ENCODE measurements around the gene SOX15. TPM values are rescaled to one million over a fixed set of nuclear protein-coding genes. Genes with fewer than 3 reads are reported as not detected.
A peak's percentile ranks its signal among the peaks of the same experiment; 100 is the strongest.

SOX15 gene
- total and polyA plus RNA-seq, 11 donors, result 0.32 to 8.0 (median 1.2) TPM; not detected in 1

DNA sequence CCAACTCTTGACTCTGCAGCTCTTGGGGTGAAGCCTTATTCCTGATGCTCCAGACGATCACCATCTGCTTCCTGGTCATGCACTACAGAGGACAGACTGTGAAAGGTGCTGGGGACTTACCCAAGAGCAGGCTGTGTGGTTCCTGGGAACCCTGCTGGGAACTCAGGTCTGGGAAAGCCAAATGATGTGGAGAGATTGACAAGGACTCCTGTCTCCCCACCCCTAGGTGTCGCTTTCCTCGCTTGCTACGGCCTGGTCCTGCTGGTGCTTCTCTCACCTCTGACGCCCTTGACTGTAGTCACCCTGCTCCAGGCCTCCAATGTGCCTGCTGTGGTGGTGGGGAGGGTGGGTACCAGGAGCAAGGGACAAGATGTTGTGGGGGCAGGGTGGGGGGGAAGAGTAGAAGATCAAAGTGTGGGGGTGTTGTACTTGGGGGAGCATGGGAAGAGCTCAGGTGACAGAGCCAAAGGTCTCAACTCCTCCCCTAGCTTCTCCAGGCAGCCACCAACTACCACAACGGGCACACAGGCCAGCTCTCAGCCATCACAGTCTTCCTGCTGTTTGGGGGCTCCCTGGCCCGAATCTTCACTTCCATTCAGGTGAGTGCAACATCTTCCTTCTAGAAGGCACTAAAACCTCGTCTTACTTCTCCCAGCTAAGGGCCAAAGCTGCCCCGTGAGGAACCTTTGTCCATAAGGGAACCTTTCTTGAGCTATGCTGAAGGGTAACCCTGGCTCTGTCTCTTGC is 3.0 kb downstream of the SOX15 start:
- WGBS, 4 donors, result 57 to 82% (median 67%) methylated on average over 5 to 9 of the region's 9 CpGs
- peak overlapping the region in 4 of 12 donors; percentile 2 to 15 (median 8) for H3K4me3 ChIP-seq
- peak in 2 of 5 donors; percentile 61 to 64 for DNase-seq
- no peaks in the 10 kb centered on the region for H3K9me3 ChIP-seq
- intact Hi-C loops (cut with DNase I), result loop anchor here in 4 of 10 donors (5.0 to 10.0 kb wide), 2 partner anchors 100 to 232 kb away; partner anchors contain the start of genes KCTD11 (in 2 of the 4), TMEM95 (in 2 of the 4), TP53 (in 2 of the 4) and WRAP53 (in 2 of the 4)
- peaks cover 0 to 38% (median 23%) of the 10 kb centered on the region in 9 donors for H3K36me3 ChIP-seq
- H3K4me1 ChIP-seq, result peaks cover 7 to 66% (median 43%) of the 10 kb centered on the region in 12 donors
- TF ChIP-seq, protein P1, sequence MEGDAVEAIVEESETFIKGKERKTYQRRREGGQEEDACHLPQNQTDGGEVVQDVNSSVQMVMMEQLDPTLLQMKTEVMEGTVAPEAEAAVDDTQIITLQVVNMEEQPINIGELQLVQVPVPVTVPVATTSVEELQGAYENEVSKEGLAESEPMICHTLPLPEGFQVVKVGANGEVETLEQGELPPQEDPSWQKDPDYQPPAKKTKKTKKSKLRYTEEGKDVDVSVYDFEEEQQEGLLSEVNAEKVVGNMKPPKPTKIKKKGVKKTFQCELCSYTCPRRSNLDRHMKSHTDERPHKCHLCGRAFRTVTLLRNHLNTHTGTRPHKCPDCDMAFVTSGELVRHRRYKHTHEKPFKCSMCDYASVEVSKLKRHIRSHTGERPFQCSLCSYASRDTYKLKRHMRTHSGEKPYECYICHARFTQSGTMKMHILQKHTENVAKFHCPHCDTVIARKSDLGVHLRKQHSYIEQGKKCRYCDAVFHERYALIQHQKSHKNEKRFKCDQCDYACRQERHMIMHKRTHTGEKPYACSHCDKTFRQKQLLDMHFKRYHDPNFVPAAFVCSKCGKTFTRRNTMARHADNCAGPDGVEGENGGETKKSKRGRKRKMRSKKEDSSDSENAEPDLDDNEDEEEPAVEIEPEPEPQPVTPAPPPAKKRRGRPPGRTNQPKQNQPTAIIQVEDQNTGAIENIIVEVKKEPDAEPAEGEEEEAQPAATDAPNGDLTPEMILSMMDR (IDR thresholded peaks at IDR 0.05), result peak in 9 of 12 donors; percentile 11 to 45 (median 31)
- no peak for TF ChIP-seq POLR2A (IDR thresholded peaks at IDR 0.05)
- H3K27ac ChIP-seq, result peak overlapping the region in 9 of 12 donors; percentile 26 to 89 (median 64)
- no peak for ATAC-seq
- no peaks in the 10 kb centered on the region for H3K27me3 ChIP-seq

DNA sequence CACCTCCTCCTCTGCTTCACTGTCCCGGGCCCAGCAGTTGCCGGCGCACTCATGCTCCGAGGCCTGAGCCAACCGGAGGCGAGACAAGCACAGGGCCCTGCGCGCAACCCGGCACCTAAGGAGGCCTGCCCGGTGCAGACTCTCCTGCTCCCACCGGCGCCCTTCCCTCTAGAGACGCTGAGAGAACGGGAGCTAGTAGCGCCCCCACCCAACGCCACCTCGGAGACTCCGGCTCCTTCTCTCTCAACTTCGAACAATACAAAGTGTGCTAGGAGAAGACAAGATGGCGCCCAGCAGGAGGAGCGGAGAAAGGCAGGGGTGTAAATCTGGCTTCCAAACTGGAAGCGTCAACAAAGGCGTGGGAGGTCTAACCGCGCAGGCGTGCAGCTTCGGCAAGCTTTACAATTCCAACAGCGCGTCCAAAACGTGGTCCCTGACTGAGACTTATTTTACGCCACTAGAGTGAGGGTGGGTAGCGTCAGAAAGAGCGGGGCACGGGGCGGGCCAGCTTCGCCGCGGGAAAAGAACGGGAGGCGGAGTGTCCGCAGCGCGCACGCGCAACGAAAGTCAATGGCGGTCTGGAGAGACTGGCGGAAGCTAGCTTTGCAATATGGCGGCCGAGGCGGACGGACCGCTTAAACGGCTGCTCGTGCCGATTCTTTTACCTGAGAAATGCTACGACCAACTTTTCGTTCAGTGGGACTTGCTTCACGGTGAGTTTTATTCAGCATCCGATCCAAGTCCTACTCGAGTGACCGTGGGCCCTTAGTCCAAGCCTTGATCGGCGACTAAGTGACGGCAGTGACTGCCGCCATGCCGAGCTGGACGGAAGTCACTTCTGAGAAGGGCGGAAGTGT is 6.4 kb downstream of the SOX15 start, which contains the start of gene MPDU1:
Gene MPDU1 (plus strand): TSS at position 600 of the 857 bp plus-strand sequence. CDS start 11 bp downstream, at position 611.
- H3K27ac ChIP-seq, result peak within 1 kb of the TSS; percentile 88 to 98 (median 94)
- 2 to 14% (median 9%) methylated on average over 44 to 69 of the region's 69 CpGs for WGBS, 4 donors
- ATAC-seq (peak; percentile 84 to 93 (median 87)), DNase-seq (peak; percentile 97 to 99 (median 98))
- H3K4me1 ChIP-seq, result peaks cover 4 to 75% (median 43%) of the 10 kb centered on the region in 12 donors
- H3K9me3 ChIP-seq, result no peaks in the 10 kb centered on the region
- peaks cover 0 to 38% (median 19%) of the 10 kb centered on the region in 9 donors for H3K36me3 ChIP-seq
- intact Hi-C loops (cut with DNase I), result loop anchor here in 4 of 10 donors (5.0 to 10.0 kb wide), 3 partner anchors 104 to 231 kb away; partner anchors contain the start of genes KCTD11 (in 3 of the 4), TMEM95 (in 2 of the 4), TP53 (in 1 of the 4) and WRAP53 (in 1 of the 4)
- peak within 1 kb of the TSS; percentile 41 to 77 (median 67) for H3K4me3 ChIP-seq
- no peaks in the 10 kb centered on the region for H3K27me3 ChIP-seq
- TF ChIP-seq, protein P1 (IDR thresholded peaks at IDR 0.05), result peak in 2 of 12 donors; percentile 3 to 18
- TF ChIP-seq POLR2A (IDR thresholded peaks at IDR 0.05), result peak in 1 of 2 donors; percentile 32

DNA sequence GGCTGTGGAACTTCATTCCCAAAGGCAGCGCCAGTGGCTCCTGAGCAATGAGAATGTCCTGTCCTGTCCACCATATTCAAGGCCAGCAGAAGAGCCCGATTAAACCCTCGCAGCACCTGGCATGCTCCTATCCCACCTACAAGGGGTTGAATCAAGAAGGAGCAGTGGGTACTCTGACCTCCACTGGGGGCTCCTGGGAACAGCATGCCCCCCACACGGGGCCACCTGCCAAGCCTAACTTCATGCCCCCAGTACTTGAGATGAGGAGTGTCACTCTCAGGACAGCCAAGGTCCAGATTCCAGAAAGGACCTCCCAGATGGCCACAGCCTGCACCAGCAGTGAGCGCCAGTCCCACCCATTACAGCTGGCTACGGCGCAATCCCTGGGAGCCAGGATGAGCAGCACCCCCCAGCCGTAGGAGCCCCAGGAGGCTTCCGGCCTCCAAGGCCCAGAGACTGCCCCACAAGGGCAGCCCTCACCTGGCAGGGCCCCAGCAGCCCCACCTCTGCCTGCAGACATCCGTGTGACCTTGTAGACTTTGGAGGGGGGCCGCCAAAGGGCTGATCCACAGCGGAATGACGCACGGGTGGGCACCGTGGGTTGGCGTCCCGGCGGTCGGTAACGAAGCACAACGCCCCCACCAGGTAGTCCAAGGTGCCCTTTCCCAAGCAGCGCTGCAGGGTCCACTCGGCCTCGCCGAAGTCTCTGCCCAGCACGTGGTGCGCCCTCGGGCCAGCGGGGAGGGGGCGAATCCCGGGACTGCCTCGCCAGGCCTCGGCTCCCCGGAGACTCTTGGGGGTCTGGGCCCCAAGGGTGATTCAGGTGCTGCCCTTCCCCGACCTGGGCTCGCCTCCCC is 7.3 kb downstream of the SOX15 start:
- Histone ChIP-seq H3K27me3 (no peaks in the 10 kb centered on the region), H3K4me3 (peak overlapping the region in 11 of 12 donors; percentile 8 to 77 (median 67)), H3K36me3 (peaks cover 0 to 39% (median 26%) of the 10 kb centered on the region in 9 donors), H3K27ac (peak overlapping the region; percentile 88 to 98 (median 94)), H3K9me3 (no peaks in the 10 kb centered on the region), H3K4me1 (peaks cover 4 to 75% (median 38%) of the 10 kb centered on the region in 12 donors)
- DNase-seq, result peak in 1 of 5 donors; percentile 56
- TF ChIP-seq, protein P1 (IDR thresholded peaks at IDR 0.05), result no peak
- no peak for TF ChIP-seq POLR2A (IDR thresholded peaks at IDR 0.05)
- intact Hi-C loops (cut with DNase I), result loop anchor here in 4 of 10 donors (5.0 to 10.0 kb wide), 3 partner anchors 105 to 230 kb away; partner anchors contain the start of genes KCTD11 (in 3 of the 4), TMEM95 (in 2 of the 4), TP53 (in 1 of the 4) and WRAP53 (in 1 of the 4)
- WGBS, 4 donors, result 84 to 88% (median 87%) methylated on average over 7 to 36 of the region's 36 CpGs
- ATAC-seq, result no peak
